Measurements from ENCODE around the gene ANKRD39. TPM values are rescaled to one million over a fixed set of nuclear protein-coding genes. Genes with fewer than 3 reads are reported as not detected.

ANKRD39 gene
- total RNA-seq, 1 donor from 2014 or later: 25.7 TPM

GRCh38 chr2:96811917-96812316 lies 45.9 kb downstream of the ANKRD39 start:
- Mint-ChIP-seq H3K27me3 (ENCODE audit: unreplicated experiment) (peaks cover 19% of the 10 kb centered on the region), H3K4me1 (ENCODE audit: low read depth, unreplicated experiment) (peaks cover 34% of the 10 kb centered on the region), H3K9me3 (ENCODE audit: unreplicated experiment) (peaks cover 15% of the 10 kb centered on the region), H3K36me3 (ENCODE audit: unreplicated experiment) (no peaks in the 10 kb centered on the region), H3K27ac (ENCODE audit: unreplicated experiment) (peak overlapping the region; percentile 74), H3K4me3 (ENCODE audit: unreplicated experiment) (peak overlapping the region; percentile 55)
- TF ChIP-seq CTCF (IDR thresholded peaks at IDR 0.05; ENCODE audit: partially characterized antibody, unreplicated experiment): no peak
- DNase-seq: peak; percentile 52

DNA sequence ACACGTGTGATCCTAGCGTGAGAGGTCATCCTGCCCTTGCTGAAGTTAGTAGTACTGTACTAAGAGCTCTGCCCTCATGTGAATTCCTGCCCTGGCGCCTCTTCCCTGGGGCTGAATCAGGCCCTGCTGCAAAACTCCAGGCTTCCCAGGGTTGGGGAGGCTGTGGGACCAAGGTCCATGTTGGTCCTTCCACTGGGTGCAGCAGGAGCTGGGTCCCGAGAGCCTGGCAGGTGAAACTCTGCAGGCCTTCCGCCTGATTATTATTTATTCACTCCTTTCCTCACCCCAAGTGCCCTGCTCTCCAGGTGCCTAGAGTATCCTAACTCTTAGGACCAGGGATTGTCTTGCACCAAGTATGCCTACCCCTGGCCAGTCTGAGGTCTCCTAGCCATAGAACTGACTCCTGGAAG lies 47.0 kb downstream of the ANKRD39 start:
- Mint-ChIP-seq H3K27ac (ENCODE audit: unreplicated experiment) (peak overlapping the region; percentile 65), H3K4me3 (ENCODE audit: unreplicated experiment) (no peak overlapping the region), H3K36me3 (ENCODE audit: unreplicated experiment) (no peaks in the 10 kb centered on the region), H3K4me1 (ENCODE audit: low read depth, unreplicated experiment) (peaks cover 34% of the 10 kb centered on the region), H3K9me3 (ENCODE audit: unreplicated experiment) (peaks cover 15% of the 10 kb centered on the region), H3K27me3 (ENCODE audit: unreplicated experiment) (peaks cover 19% of the 10 kb centered on the region)
- TF ChIP-seq CTCF (IDR thresholded peaks at IDR 0.05; ENCODE audit: partially characterized antibody, unreplicated experiment): no peak
- DNase-seq: no peak

DNA sequence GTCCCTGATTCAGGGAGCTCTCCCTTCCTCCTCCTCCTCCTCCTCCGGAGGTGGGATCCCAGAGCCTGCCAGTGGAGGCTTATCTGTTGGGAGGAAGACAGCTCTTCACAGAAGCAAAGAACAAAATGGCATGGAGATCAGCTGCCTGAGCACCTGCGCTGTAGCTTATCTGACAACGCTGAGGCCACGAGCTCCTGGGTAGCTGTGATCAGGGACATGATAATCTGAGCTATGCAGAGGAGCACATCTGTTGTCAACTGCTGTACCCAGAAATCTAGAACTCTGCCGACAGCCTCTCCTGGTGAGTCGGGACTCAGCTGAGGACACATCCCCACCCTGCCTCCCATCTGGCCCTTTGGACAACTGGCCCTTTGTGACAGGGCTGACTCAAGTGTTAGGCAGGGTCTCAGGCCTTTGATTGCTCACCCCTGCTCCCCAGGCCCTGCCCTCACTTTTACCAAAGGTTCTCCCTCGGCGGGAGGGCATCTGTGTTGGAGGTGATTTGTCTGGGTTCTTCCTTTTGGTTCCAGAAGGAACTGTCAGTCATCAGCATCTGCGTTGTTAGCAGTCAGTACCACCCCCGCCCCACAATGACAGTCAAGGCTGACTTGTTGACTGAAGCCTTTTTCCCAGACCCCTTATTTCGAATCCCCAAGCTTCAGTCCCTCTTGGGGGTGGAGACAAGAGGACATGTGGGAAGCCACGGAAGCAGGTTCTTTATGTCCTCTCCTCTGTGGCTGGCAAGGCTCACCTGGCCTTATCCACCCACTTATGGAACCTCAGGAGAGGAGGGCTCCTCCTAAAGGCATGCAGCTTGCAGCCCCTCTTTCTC lies 47.6 kb downstream of the ANKRD39 start:
- Mint-ChIP-seq H3K9me3 (ENCODE audit: unreplicated experiment) (peaks cover 10% of the 10 kb centered on the region), H3K4me1 (ENCODE audit: low read depth, unreplicated experiment) (peaks cover 34% of the 10 kb centered on the region), H3K36me3 (ENCODE audit: unreplicated experiment) (no peaks in the 10 kb centered on the region), H3K27ac (ENCODE audit: unreplicated experiment) (peak overlapping the region; percentile 65), H3K4me3 (ENCODE audit: unreplicated experiment) (peak overlapping the region; percentile 36), H3K27me3 (ENCODE audit: unreplicated experiment) (peaks cover 14% of the 10 kb centered on the region)
- no peak for DNase-seq
- no peak for TF ChIP-seq CTCF (IDR thresholded peaks at IDR 0.05; ENCODE audit: partially characterized antibody, unreplicated experiment)

GRCh38 chr2:96809216-96809882 lies 48.5 kb downstream of the ANKRD39 start:
- H3K36me3 Mint-ChIP-seq (ENCODE audit: unreplicated experiment): no peaks in the 10 kb centered on the region
- peak overlapping the region; percentile 6 for H3K4me3 Mint-ChIP-seq (ENCODE audit: unreplicated experiment)
- peaks cover 31% of the 10 kb centered on the region for H3K4me1 Mint-ChIP-seq (ENCODE audit: low read depth, unreplicated experiment)
- peak overlapping the region; percentile 84 for H3K27ac Mint-ChIP-seq (ENCODE audit: unreplicated experiment)
- DNase-seq: no peak
- H3K9me3 Mint-ChIP-seq (ENCODE audit: unreplicated experiment): peaks cover 7% of the 10 kb centered on the region
- H3K27me3 Mint-ChIP-seq (ENCODE audit: unreplicated experiment): peaks cover 11% of the 10 kb centered on the region
- TF ChIP-seq CTCF (IDR thresholded peaks at IDR 0.05; ENCODE audit: partially characterized antibody, unreplicated experiment): no peak

Measured in glutamatergic neuron (in vitro differentiated cells).